DOHH2 (cell line): ENCODE results near the gene USP17L24.
"Not testable (repeated sequence)": the region's sequence is repeated elsewhere in the genome, so short reads cannot be mapped to it uniquely, and the experiment has no call there.

Experiments
- EZH2phosphoT487 ChIP-seq: fragments of 200-600 bp; sonication (generic); IDR thresholded peaks from 2 replicates; pipeline ENCODE4 v1.6.1; 2017; ENCODE audit warnings: borderline replicate concordance, mild to moderate bottlenecking, antibody characterized with exemption, low read length, moderate library complexity, mixed read lengths
- TF ChIP-seq, protein P1 (sequence below): fragments of 200-600 bp; sonication (generic); IDR thresholded peaks from one replicate; pipeline ENCODE4 v1.5.1; 2014; ENCODE audit warnings: antibody characterized with exemption, mild to moderate bottlenecking, low read depth, low read length; ENCODE audit not compliant: poor library complexity, severe bottlenecking

DNA sequence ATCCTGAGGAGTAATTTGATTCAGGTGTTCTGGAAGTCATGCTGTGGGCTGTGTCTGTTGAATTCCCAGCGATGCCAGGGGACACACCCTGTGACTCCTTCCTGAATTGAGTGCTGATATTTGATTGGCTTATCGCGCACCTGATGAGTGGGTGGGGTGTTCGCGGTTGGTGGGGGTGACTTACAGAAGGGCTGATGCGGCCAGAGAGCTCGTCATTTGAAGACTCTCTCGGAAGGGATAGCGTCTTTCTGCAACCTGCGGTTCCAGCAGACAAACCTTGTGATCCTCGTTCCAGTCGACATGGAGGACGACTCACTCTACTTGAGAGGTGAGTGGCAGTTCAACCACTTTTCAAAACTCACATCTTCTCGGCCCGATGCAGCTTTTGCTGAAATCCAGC lies 28.4 kb downstream of the USP17L24 start, which contains the start of gene USP17L29:
- TF ChIP-seq, protein P1, sequence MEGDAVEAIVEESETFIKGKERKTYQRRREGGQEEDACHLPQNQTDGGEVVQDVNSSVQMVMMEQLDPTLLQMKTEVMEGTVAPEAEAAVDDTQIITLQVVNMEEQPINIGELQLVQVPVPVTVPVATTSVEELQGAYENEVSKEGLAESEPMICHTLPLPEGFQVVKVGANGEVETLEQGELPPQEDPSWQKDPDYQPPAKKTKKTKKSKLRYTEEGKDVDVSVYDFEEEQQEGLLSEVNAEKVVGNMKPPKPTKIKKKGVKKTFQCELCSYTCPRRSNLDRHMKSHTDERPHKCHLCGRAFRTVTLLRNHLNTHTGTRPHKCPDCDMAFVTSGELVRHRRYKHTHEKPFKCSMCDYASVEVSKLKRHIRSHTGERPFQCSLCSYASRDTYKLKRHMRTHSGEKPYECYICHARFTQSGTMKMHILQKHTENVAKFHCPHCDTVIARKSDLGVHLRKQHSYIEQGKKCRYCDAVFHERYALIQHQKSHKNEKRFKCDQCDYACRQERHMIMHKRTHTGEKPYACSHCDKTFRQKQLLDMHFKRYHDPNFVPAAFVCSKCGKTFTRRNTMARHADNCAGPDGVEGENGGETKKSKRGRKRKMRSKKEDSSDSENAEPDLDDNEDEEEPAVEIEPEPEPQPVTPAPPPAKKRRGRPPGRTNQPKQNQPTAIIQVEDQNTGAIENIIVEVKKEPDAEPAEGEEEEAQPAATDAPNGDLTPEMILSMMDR = not testable (repeated sequence)
- TF ChIP-seq EZH2phosphoT487 = not testable (repeated sequence)
